ENCODE measurements around the gene CYFIP1. TPM values are rescaled to one million over a fixed set of nuclear protein-coding genes. Genes with fewer than 3 reads are reported as not detected.

The CYFIP1 gene
- total and polyA plus RNA-seq, 9 of the 15 experiments (the other 6 are each of a cell fraction or from before 2014, with no cell fraction given): 3.8 to 59.8 (median 28.3) TPM

DNA sequence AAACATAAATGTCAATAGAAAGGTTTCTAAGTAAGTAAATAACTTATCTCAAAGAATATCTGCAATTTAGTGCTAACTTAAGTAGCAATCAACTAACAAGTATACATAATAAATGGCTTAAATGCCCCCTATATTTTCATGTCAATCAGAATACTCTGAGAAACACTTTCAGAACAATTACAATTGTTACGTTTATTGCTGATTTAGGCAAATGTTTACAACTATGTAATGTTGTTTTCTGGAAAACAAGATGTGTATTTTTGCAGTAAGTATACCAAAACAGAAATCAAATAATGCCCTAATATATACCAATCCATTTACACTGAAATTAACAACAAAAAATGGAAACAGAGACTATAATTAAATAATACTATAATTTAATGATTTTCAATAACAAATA is 46.0 kb upstream of the CYFIP1 start:
- Histone ChIP-seq H3K9ac (ENCODE audit: insufficient read depth in 1 of 2, low read depth in 2 of 2, low read length in 2 of 2) (no peak overlapping the region), H4K20me1 (replicated peaks; ENCODE audit: control insufficient read depth, insufficient read depth, low read length) (no peaks in the 10 kb centered on the region), H2AFZ (ENCODE audit: low read depth, low read length) (no peak overlapping the region), H3K4me2 (ENCODE audit: insufficient read depth, low read length) (no peak overlapping the region), H3K36me3 (ENCODE audit: control insufficient read depth, insufficient read depth, low read length) (peaks cover 88% of the 10 kb centered on the region), H3K27me3 (ENCODE audit: control insufficient read depth in 2 of 2, insufficient read depth in 2 of 2, low read length in 2 of 2) (no peaks in the 10 kb centered on the region), H3K9me1 (ENCODE audit: control insufficient read depth, insufficient read depth, low read length) (no peaks in the 10 kb centered on the region), H3K79me2 (ENCODE audit: control insufficient read depth, insufficient read depth, low read length) (no peaks in the 10 kb centered on the region), H3K27ac (ENCODE audit: extremely low read depth, low read depth, low read length) (no peak overlapping the region), H3K4me1 (replicated peaks in 1 of 2; ENCODE audit: control insufficient read depth in 2 of 2, insufficient read depth in 2 of 2, low read length in 2 of 2) (no peaks in the 10 kb centered on the region), H3K9me3 (replicated peaks; ENCODE audit: control insufficient read depth, insufficient read depth, low read depth, low read length) (no peaks in the 10 kb centered on the region), H3K4me3 (no peak overlapping the region)
- no peak for ATAC-seq
- DNase-seq (ENCODE audit: extremely low read depth in 1 of 4, low spot score in 3 of 4): no peak
- TF ChIP-seq MCM3 (IDR thresholded peaks at IDR 0.05) (no peak), ZNF316 (IDR thresholded peaks at IDR 0.05) (peak; percentile 36; the same call in 1 of the 2 replicates), C11orf30 (IDR thresholded peaks at IDR 0.05; ENCODE audit: low read depth) (peak; percentile 37; the same call in 1 of the 2 replicates), CBX1 (IDR thresholded peaks at IDR 0.05; ENCODE audit: low read depth) (no peak)
- BruUV-seq (replicated peaks): no TSS peak
- ChIA-PET POLR2A (interaction anchor here (1.0 kb wide), 1 partner anchor 10 kb away, joined by 4 read pairs; no protein-coding TSS in a partner anchor), CTCF (ENCODE audit: low intra/inter-chr PET ratio) (no interaction called here)
- whole genome bisulfite sequencing (ENCODE audit: insufficient coverage, low coverage, missing lambda C conversion rate): 81% methylated on average over 1 of the region's 1 CpG
- intact Hi-C loops (cut with micrococcal nuclease) (no loop called here), in situ Hi-C loops (cut with MboI) (no loop called here)
- FAIRE-seq: no peak

DNA sequence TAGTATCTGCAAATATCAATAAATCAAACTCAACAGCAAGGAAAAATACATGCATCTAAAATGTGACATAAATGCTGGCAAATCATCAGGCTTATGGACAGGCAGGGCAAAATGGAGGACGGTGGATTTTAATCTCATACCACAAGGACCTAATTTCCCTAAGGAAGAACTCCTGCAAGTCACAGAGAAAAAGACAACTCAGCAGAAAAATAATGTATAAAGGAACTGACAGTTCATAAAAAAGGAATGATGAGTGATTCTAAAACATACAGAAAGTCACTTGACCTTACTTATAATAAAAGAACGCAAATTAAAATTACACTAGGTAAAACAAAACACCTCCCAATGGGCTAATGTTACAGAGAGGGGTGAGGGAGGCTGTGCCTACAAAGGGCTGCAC is 42.0 kb upstream of the CYFIP1 start:
- H3K27ac ChIP-seq (ENCODE audit: extremely low read depth, low read depth, low read length): no peak overlapping the region
- intact Hi-C loops (cut with micrococcal nuclease) (no loop called here), in situ Hi-C loops (cut with MboI) (no loop called here)
- no peaks in the 10 kb centered on the region for H3K9me3 ChIP-seq (replicated peaks; ENCODE audit: control insufficient read depth, insufficient read depth, low read depth, low read length)
- peaks cover 85% of the 10 kb centered on the region for H3K36me3 ChIP-seq (ENCODE audit: control insufficient read depth, insufficient read depth, low read length)
- H2AFZ ChIP-seq (ENCODE audit: low read depth, low read length): no peak overlapping the region
- no peaks in the 10 kb centered on the region for H3K27me3 ChIP-seq (ENCODE audit: control insufficient read depth in 2 of 2, insufficient read depth in 2 of 2, low read length in 2 of 2)
- no TSS peak for BruUV-seq (replicated peaks)
- ChIA-PET CTCF (ENCODE audit: low intra/inter-chr PET ratio) (no interaction called here), POLR2A (interaction anchor here (1.3 to 4.2 kb wide), 5 partner anchors 8 to 17 kb away, joined by 3 to 19 read pairs (median 5); partner anchors contain the start of gene TUBGCP5)
- 89% methylated on average over 2 of the region's 2 CpGs for WGBS (ENCODE audit: insufficient coverage, low coverage, missing lambda C conversion rate)
- no peak overlapping the region for H3K9ac ChIP-seq (ENCODE audit: insufficient read depth in 1 of 2, low read depth in 2 of 2, low read length in 2 of 2)
- no peaks in the 10 kb centered on the region for H3K79me2 ChIP-seq (ENCODE audit: control insufficient read depth, insufficient read depth, low read length)
- DNase-seq (ENCODE audit: extremely low read depth in 1 of 4, low spot score in 3 of 4): no peak
- no peak for FAIRE-seq
- H3K4me3 ChIP-seq: no peak overlapping the region
- H3K9me1 ChIP-seq (ENCODE audit: control insufficient read depth, insufficient read depth, low read length): no peaks in the 10 kb centered on the region
- H4K20me1 ChIP-seq (replicated peaks; ENCODE audit: control insufficient read depth, insufficient read depth, low read length): no peaks in the 10 kb centered on the region
- no peaks in the 10 kb centered on the region for H3K4me1 ChIP-seq (replicated peaks in 1 of 2; ENCODE audit: control insufficient read depth in 2 of 2, insufficient read depth in 2 of 2, low read length in 2 of 2)
- TF ChIP-seq ZNF77 (CRISPR knock-in tag; IDR thresholded peaks at IDR 0.05) (no peak), MAFF (IDR thresholded peaks at IDR 0.05; ENCODE audit: low read length) (peak; percentile 40; the same call in 1 of the 2 replicates), C11orf30 (IDR thresholded peaks at IDR 0.05; ENCODE audit: low read depth) (peak; percentile 64), CEBPG (CRISPR knock-in tag; IDR thresholded peaks at IDR 0.05) (no peak), CEBPG (tag; conservative IDR thresholded peaks at IDR 0.05 in 1 of 2, IDR thresholded peaks at IDR 0.05 in 1 of 2) (no peak), MAFG (tag; conservative IDR thresholded peaks at IDR 0.05) (peak; percentile 67), ZNF316 (IDR thresholded peaks at IDR 0.05) (peak; percentile 83), RBM34 (IDR thresholded peaks at IDR 0.05; ENCODE audit: borderline replicate concordance, insufficient read depth, low read length) (no peak), ZSCAN32 (CRISPR knock-in tag; IDR thresholded peaks at IDR 0.05) (no peak), CBX3 (IDR thresholded peaks at IDR 0.05; ENCODE audit: borderline replicate concordance in 1 of 2, low read length in 2 of 2) (no peak)
- TF ChIP-seq, protein P1, sequence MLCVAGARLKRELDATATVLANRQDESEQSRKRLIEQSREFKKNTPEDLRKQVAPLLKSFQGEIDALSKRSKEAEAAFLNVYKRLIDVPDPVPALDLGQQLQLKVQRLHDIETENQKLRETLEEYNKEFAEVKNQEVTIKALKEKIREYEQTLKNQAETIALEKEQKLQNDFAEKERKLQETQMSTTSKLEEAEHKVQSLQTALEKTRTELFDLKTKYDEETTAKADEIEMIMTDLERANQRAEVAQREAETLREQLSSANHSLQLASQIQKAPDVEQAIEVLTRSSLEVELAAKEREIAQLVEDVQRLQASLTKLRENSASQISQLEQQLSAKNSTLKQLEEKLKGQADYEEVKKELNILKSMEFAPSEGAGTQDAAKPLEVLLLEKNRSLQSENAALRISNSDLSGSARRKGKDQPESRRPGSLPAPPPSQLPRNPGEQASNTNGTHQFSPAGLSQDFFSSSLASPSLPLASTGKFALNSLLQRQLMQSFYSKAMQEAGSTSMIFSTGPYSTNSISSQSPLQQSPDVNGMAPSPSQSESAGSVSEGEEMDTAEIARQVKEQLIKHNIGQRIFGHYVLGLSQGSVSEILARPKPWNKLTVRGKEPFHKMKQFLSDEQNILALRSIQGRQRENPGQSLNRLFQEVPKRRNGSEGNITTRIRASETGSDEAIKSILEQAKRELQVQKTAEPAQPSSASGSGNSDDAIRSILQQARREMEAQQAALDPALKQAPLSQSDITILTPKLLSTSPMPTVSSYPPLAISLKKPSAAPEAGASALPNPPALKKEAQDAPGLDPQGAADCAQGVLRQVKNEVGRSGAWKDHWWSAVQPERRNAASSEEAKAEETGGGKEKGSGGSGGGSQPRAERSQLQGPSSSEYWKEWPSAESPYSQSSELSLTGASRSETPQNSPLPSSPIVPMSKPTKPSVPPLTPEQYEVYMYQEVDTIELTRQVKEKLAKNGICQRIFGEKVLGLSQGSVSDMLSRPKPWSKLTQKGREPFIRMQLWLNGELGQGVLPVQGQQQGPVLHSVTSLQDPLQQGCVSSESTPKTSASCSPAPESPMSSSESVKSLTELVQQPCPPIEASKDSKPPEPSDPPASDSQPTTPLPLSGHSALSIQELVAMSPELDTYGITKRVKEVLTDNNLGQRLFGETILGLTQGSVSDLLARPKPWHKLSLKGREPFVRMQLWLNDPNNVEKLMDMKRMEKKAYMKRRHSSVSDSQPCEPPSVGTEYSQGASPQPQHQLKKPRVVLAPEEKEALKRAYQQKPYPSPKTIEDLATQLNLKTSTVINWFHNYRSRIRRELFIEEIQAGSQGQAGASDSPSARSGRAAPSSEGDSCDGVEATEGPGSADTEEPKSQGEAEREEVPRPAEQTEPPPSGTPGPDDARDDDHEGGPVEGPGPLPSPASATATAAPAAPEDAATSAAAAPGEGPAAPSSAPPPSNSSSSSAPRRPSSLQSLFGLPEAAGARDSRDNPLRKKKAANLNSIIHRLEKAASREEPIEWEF (CRISPR knock-in tag; IDR thresholded peaks at IDR 0.05): no peak
- ATAC-seq: no peak
- H3K4me2 ChIP-seq (ENCODE audit: insufficient read depth, low read length): no peak overlapping the region

Data from K562 (cell line).